GM12801 (cell line): ENCODE data around the gene MARK1.

Experiments used
- CTCF ChIP-seq: IDR thresholded peaks from one replicate; pipeline ENCODE4 v1.5.1; 2011; ENCODE audit warnings: control low read depth; ENCODE audit not compliant: insufficient read length; ENCODE audit errors: extremely low read depth

The MARK1 gene

GRCh38 chr1:220579317-220579716 lies 51.4 kb downstream of the MARK1 start:
- no peak for TF ChIP-seq CTCF

GRCh38 chr1:220592714-220593113 lies 64.8 kb downstream of the MARK1 start:
- no peak for TF ChIP-seq CTCF

- TF ChIP-seq CTCF = no peak
Measured at GRCh38 chr1:220594356-220594755, 66.4 kb downstream of the MARK1 start.

GRCh38 chr1:220595179-220595578 lies 67.2 kb downstream of the MARK1 start:
- no peak for TF ChIP-seq CTCF

GRCh38 chr1:220604926-220605325 lies 77.0 kb downstream of the MARK1 start:
- TF ChIP-seq CTCF = no peak

GRCh38 chr1:220616836-220617235 lies 88.9 kb downstream of the MARK1 start:
- TF ChIP-seq CTCF = no peak

GRCh38 chr1:220628431-220628830 lies 100.5 kb downstream of the MARK1 start:
- no peak for TF ChIP-seq CTCF
